ENCODE data around the gene ZSCAN29.

Gene ZSCAN29

DNA sequence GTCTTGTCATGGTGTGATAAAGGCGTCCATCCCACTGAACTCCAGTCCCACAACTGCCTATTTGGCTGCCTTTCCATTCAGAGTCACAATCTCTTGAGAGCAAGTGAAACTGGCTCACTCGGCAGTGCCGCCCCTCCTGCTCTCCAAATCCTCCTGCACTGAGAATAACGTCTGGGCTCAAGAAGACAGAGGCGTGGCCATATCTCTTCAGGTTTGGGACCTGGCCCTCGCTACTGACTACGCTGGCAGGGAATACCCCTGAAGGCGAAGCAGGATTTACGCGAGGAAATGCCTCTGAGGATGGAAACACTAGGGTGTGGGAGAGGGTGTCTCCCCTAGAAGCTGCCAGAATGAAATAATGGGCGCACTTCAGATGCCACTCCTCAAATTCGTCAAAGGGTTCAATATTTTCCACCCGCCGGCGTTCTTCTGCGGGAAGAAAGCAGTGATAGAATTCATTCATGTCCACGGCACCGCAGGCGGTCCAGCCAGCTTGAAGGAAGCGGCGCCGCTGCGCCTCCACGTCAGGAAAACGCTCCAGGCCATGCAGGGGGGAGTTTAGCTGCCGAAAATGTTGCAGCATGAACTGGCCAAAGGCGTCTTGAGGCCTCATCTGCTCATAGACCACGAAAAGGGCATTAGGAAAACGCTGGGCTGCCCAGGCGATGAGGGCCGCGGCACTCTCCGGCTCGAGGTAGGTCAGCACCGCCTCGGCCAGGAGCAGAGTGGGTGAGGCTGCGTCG lies 41.5 kb downstream of the ZSCAN29 start:
- peak overlapping the region; percentile 94 for H3K4me3 ChIP-seq (ENCODE audit: low read depth, low read length)
- TF ChIP-seq, protein P1, sequence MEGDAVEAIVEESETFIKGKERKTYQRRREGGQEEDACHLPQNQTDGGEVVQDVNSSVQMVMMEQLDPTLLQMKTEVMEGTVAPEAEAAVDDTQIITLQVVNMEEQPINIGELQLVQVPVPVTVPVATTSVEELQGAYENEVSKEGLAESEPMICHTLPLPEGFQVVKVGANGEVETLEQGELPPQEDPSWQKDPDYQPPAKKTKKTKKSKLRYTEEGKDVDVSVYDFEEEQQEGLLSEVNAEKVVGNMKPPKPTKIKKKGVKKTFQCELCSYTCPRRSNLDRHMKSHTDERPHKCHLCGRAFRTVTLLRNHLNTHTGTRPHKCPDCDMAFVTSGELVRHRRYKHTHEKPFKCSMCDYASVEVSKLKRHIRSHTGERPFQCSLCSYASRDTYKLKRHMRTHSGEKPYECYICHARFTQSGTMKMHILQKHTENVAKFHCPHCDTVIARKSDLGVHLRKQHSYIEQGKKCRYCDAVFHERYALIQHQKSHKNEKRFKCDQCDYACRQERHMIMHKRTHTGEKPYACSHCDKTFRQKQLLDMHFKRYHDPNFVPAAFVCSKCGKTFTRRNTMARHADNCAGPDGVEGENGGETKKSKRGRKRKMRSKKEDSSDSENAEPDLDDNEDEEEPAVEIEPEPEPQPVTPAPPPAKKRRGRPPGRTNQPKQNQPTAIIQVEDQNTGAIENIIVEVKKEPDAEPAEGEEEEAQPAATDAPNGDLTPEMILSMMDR (IDR thresholded peaks at IDR 0.05; ENCODE audit: control insufficient read depth, extremely low read depth, insufficient read depth), result no peak
- DNase-seq (ENCODE audit: low read depth), result no peak

GRCh38 chr15:43325039-43325684 lies 45.7 kb downstream of the ZSCAN29 start:
- H3K4me3 ChIP-seq (ENCODE audit: low read depth, low read length), result no peak overlapping the region
- TF ChIP-seq, protein P1 (IDR thresholded peaks at IDR 0.05; ENCODE audit: control insufficient read depth, extremely low read depth, insufficient read depth), result no peak
- DNase-seq (ENCODE audit: low read depth), result no peak

DNA sequence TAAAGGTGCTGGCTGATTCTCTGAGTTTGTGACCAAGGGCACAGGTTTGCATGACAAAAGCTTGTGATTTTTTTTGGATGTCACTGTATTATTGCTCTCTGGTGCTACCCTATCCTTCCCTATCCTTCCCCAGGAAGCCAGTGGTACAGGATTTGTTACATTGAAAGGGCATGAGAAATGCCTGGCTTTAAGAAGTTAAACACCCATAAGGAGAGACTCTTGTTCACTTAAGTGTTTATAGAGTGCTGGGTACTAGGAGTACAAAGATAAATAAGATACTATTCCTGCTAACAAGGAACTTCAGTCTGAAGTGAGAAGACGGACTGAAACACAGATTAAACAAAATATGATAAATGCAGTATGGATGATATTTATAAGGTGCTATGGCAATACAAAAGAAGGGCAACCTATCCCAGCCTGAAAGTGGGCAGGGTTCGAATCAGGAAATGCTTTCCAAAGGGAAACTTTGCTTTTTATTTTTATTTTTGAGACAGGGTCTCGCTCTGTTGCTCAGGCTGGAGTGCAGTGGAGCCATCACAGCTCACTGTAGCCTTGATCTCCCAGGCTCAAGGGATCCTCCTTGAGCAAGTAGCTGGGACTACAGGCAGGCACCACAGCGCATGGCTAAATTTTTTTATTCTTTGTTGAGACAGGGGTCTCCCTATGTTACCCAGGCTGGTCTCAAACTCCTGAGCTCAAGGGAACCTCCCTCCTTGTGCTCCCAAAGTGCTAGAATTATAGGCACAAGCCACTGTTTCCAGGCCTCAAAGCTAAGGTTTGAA lies 51.7 kb downstream of the ZSCAN29 start:
- DNase-seq (ENCODE audit: low read depth), result no peak
- no peak overlapping the region for H3K4me3 ChIP-seq (ENCODE audit: low read depth, low read length)
- TF ChIP-seq, protein P1 (IDR thresholded peaks at IDR 0.05; ENCODE audit: control insufficient read depth, extremely low read depth, insufficient read depth), result no peak

DNA sequence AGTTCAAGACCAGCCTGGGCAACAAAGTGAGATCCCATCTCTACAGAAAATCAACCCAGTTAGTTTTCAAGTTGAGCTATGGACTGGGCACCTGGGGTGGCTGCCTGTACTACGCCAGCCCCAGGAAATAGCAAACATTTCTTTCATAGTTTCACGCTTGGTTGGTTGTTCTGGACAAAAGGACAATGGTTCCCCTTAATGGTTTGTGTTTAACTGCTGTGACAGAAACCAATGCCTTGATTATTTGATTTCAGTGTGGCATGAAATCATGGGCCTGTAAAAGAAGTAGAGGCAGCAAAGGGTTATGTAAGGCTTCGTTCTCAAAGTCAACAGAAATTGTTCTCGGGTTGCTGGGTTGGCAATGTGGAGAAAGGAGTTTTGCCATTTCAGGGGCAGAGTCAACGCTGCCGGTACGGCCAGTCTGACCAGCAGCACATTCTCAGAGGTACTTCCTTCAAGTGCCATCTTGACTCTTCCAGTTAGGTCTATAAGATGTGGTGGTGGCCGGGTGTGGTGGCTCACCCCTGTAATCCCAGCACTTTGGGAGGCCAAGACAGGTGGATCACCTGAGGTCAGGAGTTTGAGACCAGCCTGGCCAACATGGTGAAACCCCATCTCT lies 53.2 kb downstream of the ZSCAN29 start:
- H3K4me3 ChIP-seq (ENCODE audit: low read depth, low read length), result no peak overlapping the region
- no peak for DNase-seq (ENCODE audit: low read depth)
- TF ChIP-seq, protein P1 (IDR thresholded peaks at IDR 0.05; ENCODE audit: control insufficient read depth, extremely low read depth, insufficient read depth), result no peak

GRCh38 chr15:43316971-43317346 lies 53.9 kb downstream of the ZSCAN29 start:
- H3K4me3 ChIP-seq (ENCODE audit: low read depth, low read length), result no peak overlapping the region
- no peak for DNase-seq (ENCODE audit: low read depth)
- TF ChIP-seq, protein P1 (IDR thresholded peaks at IDR 0.05; ENCODE audit: control insufficient read depth, extremely low read depth, insufficient read depth), result no peak

DNA sequence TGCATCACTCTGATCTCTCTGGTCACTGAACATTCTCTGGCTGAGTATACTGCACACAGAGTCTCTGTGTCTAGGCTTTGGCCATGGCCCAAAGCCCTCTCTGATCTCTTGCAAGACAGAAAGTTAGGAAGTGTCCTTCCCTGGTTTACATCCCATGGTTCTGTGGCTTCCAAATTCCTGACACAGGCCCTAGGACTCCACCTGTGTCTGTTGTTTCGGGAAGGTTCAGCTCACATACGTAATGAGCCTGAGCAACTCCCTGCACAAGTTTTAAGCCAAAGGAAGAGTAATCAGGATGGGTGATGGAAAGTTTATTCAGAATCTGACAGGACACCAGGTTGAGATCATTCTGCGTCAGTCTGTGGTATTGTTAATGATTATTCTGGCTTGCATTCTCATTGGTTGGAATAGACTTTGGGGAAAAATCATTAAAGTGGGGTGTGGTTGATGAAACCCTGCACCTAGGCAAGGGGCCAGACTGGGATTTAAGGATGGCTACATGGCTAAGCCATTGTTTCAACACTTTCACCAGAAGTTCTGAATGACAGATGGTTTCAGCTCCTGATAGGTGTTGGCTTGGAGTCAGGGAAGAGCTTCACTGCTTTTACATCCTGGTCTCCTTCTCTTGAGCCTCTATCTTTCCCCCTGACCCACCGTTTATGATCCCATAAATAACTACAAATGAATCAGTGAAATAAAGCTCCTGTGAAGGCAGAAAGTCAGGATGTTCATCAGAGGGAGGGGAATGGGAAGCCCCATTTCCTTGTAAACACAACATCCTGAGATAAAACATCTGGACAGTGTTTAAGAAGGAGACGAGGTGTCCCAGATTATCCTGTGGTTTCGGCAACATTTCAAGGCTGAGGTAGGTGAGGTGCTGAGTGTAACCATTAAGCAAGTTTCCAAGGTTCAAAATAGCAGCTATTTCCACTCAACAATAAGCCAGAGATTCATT lies 54.5 kb downstream of the ZSCAN29 start:
- no peak for DNase-seq (ENCODE audit: low read depth)
- TF ChIP-seq, protein P1 (IDR thresholded peaks at IDR 0.05; ENCODE audit: control insufficient read depth, extremely low read depth, insufficient read depth), result no peak
- no peak overlapping the region for H3K4me3 ChIP-seq (ENCODE audit: low read depth, low read length)

Data from LNCaP clone FGC (cell line).